ENCODE data around the gene TRIM40.

DNA sequence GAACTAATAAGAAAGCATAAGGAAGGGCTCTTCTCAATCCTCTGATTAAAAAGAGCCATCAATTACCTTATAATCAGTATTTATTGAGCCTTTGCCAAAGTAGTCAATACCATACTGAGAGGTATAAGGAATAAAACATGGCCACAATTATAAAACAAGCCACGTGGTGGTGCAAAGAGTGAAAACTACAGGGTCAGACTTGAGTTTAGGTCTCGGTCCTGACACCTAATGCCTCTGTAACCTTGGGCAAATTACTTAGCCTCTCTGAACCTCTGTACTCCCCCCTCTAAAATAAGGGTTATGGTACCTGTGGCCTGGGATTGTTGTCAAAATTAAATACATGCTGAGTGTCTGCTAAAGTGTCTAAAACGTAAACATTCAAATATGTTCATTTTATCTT lies 13.3 kb downstream of the TRIM40 start:
- TF ChIP-seq, protein P1, sequence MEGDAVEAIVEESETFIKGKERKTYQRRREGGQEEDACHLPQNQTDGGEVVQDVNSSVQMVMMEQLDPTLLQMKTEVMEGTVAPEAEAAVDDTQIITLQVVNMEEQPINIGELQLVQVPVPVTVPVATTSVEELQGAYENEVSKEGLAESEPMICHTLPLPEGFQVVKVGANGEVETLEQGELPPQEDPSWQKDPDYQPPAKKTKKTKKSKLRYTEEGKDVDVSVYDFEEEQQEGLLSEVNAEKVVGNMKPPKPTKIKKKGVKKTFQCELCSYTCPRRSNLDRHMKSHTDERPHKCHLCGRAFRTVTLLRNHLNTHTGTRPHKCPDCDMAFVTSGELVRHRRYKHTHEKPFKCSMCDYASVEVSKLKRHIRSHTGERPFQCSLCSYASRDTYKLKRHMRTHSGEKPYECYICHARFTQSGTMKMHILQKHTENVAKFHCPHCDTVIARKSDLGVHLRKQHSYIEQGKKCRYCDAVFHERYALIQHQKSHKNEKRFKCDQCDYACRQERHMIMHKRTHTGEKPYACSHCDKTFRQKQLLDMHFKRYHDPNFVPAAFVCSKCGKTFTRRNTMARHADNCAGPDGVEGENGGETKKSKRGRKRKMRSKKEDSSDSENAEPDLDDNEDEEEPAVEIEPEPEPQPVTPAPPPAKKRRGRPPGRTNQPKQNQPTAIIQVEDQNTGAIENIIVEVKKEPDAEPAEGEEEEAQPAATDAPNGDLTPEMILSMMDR (IDR thresholded peaks at IDR 0.05), result no peak
- TF ChIP-seq POLR2A (IDR thresholded peaks at IDR 0.05), result no peak
